Subcutaneous abdominal adipose tissue (tissue), 5 donors: Measurements from ENCODE around the gene BCORL1.

Experiments
- H3K27ac ChIP-seq: one replicate; pipeline ENCODE4 v1.7.0; 2013; ENCODE audit warnings: low read depth, mild to moderate bottlenecking, inconsistent platforms, low read length, moderate library complexity
- H3K27me3 ChIP-seq, 5 donors: one replicate each; pipeline ENCODE4 v1.7.0; 2013; ENCODE audit warnings: low read length in 5 of 5, inconsistent platforms in 1 of 5; ENCODE audit not compliant: control insufficient read depth in 5 of 5, insufficient read depth in 4 of 5
- H3K36me3 ChIP-seq, 5 donors: one replicate each; pipeline ENCODE4 v1.7.0; 2013; ENCODE audit warnings: low read length in 5 of 5; ENCODE audit not compliant: control insufficient read depth in 5 of 5, insufficient read depth in 5 of 5
- H3K4me1 ChIP-seq, 5 donors: one replicate each; pipeline ENCODE4 v1.7.0; 2013; ENCODE audit warnings: low read length in 5 of 5, mild to moderate bottlenecking in 3 of 5, moderate library complexity in 1 of 5; ENCODE audit not compliant: control insufficient read depth in 5 of 5, insufficient read depth in 5 of 5
- H3K4me3 ChIP-seq, 5 donors: one replicate each; pipeline ENCODE4 v1.7.0; 2013; ENCODE audit warnings: low read length in 5 of 5, low read depth in 1 of 5
- H3K9ac ChIP-seq, 5 donors: one replicate each; pipeline ENCODE4 v1.7.0; 2013; ENCODE audit warnings: low read length in 5 of 5, mild to moderate bottlenecking in 4 of 5, moderate library complexity in 3 of 5
- H3K9me3 ChIP-seq, 5 donors: one replicate each; pipeline ENCODE4 v1.7.0; 2013; ENCODE audit warnings: low read length in 5 of 5; ENCODE audit not compliant: control insufficient read depth in 5 of 5
- donor health status: healthy.
- donor health status: healthy.
- donor health status: healthy.
- donor health status: healthy.
- donor health status: healthy.

Gene BCORL1

DNA sequence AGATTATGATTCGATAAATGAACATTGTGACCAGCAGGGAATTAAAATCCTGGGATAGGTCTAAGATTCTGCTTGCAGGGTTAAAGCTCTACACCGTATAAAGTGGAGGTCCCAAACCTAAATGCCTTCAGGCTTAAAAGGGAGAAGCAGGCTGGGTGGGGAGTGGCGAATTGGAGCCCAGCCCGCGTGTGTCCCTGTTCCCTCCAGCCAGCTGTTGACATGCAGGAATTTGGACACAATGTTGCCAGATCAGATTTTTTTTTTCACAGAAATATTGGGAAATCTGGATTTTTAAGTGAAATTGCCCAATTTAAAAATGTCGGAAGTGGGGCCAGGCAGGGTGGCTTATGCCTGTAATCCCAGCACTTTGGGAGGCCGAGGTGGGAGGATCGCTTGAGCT, 67.4 kb downstream of the BCORL1 start:
- Histone ChIP-seq H3K27ac (no peak overlapping the region), H3K27me3 (peaks cover 0 to 8% (median 4%) of the 10 kb centered on the region in 5 donors), H3K9ac (no peak overlapping the region), H3K4me1 (peaks cover under 1 to 16% (median 9%) of the 10 kb centered on the region in 5 donors), H3K9me3 (peaks cover 0 to 5% (median 4%) of the 10 kb centered on the region in 5 donors), H3K4me3 (no peak overlapping the region), H3K36me3 (peaks cover 0 to 49% (median 34%) of the 10 kb centered on the region in 5 donors)

DNA sequence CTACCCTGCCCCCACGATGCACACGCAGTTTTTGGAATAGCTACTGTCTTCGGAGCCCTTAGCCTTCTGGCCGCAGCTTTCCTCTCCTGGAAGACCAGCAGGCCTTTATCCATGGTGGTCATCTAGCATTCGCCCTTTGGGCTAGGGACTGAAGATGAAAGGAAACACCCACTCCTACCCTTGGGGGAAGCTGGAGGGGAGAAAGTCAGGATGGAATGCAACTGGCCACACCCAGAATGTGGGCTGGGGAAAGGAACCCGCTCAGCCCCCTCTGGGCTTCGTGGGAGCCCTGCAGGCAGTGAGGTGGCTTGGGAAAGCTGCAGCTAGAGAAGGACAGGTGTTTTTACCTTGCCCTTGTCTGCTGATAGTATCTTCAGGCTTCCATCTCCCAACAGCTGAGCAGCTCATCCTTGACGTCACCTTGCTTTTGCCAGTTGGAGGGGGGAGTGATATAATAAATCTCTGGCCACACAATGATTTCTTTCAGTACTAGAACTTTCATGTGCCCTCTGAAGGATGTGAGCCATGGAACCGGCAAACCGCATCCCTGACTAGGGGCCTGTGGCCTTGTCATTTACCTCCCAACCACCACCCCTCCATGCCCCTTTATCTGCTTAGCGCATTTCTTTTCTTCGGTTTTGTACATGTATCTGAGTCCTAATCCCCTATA, 68.9 kb downstream of the BCORL1 start:
- Histone ChIP-seq H3K4me1 (peaks cover 4 to 21% (median 17%) of the 10 kb centered on the region in 5 donors), H3K9me3 (peaks cover 0 to 5% (median 4%) of the 10 kb centered on the region in 5 donors), H3K36me3 (peaks cover 0 to 61% (median 35%) of the 10 kb centered on the region in 5 donors), H3K9ac (no peak overlapping the region), H3K27ac (no peak overlapping the region), H3K27me3 (peaks cover 0 to 8% (median 4%) of the 10 kb centered on the region in 5 donors), H3K4me3 (no peak overlapping the region)

DNA sequence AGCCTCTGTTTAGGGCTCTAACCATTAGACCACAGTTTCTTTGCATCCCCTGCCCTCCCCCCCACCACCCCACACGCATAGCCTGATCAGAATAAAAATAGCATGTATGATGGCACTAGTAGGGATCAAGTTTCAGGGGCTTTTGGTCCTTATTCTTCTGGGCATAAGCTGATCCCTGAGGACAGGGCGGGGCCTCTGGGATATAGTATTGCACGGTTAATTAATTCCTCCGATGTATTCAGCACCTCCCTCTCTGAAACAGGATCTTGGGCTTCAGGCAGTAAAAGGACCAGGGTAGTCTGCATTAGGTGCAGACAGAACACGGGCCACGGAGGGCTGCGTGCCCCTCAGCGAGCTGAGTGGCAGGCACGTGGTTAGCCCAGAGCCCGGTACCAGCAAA, 70.8 kb downstream of the BCORL1 start:
- H3K4me1 ChIP-seq = peaks cover 4 to 21% (median 17%) of the 10 kb centered on the region in 5 donors
- peaks cover 0 to 8% (median 0%) of the 10 kb centered on the region in 5 donors for H3K27me3 ChIP-seq
- H3K27ac ChIP-seq = no peak overlapping the region
- no peak overlapping the region for H3K9ac ChIP-seq
- peaks cover 0 to 45% (median 30%) of the 10 kb centered on the region in 5 donors for H3K36me3 ChIP-seq
- no peak overlapping the region for H3K4me3 ChIP-seq
- H3K9me3 ChIP-seq = peaks cover 0 to 5% (median 4%) of the 10 kb centered on the region in 5 donors

DNA sequence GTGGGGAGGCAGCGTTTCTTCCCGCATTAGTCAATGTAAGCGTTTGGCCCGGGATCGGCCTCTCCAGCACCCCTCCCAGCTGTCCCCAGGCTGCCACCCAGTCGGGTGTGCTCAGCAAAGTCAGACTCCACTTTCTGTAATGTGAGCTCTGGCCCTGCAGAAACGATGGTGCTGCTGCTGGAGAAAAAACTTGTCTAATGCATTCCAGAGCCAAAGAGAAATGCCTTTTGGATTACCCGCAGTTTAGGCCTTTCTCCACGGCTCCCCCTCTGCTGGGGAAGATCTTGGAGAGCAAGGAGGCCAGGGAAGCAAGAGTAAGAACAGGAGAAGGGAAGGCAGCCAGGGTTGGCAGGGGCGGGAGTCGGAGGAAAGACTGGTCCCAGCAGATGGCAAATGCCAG, 72.7 kb downstream of the BCORL1 start:
- Histone ChIP-seq H3K27ac (no peak overlapping the region), H3K36me3 (peaks cover 0 to 38% (median 28%) of the 10 kb centered on the region in 5 donors), H3K4me3 (no peak overlapping the region), H3K27me3 (peaks cover 0 to 11% (median 2%) of the 10 kb centered on the region in 5 donors), H3K9me3 (no peaks in the 10 kb centered on the region), H3K9ac (peak overlapping the region in 1 of 5 donors; percentile 56), H3K4me1 (peaks cover 4 to 28% (median 17%) of the 10 kb centered on the region in 5 donors)

DNA sequence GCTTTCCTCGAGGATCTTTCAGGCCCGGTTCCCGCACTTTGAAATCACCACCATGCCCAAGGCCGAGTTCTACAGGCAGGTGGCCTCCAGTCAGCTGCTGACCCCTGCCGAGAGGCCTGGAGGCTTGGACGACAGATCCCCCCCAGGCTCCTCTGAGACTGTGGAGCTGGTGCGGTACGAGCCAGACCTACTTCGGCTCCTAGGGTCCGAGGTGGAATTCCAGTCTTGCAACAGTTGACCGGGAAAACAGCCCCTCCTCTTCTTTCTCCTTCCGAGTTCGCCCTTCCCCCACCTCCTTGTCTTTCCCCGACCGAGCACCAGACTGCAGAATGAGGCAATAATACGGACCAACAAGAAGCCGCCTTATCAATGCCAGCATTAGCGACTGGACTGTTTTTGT, 73.5 kb downstream of the BCORL1 start:
- H3K9ac ChIP-seq = no peak overlapping the region
- peaks cover 0 to 9% (median 2%) of the 10 kb centered on the region in 5 donors for H3K27me3 ChIP-seq
- H3K36me3 ChIP-seq = peaks cover 0 to 34% (median 24%) of the 10 kb centered on the region in 5 donors
- no peak overlapping the region for H3K4me3 ChIP-seq
- no peaks in the 10 kb centered on the region for H3K9me3 ChIP-seq
- no peak overlapping the region for H3K27ac ChIP-seq
- H3K4me1 ChIP-seq = peaks cover 4 to 24% (median 12%) of the 10 kb centered on the region in 5 donors

DNA sequence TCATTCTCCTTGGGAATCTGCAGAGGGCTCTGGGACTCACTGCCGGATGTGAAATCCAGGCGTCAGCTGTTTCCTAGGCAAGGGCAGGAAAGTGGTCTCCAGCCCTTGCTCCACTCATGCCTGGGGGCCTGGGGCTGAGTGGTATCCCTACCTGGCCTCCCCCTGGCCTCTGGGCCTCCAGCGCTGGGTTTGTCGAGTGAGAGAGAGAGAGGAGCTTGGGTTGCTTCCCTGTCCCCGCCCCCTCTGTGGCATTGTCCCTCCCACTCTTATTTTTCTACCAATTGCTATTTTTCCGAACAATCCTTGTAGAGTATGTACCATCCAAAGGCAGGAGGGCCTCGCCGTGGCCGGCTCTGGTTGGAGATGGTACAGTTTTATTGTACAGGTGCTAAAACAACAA, 74.8 kb downstream of the BCORL1 start:
- Histone ChIP-seq H3K4me1 (peaks cover 4 to 27% (median 13%) of the 10 kb centered on the region in 5 donors), H3K9me3 (no peaks in the 10 kb centered on the region), H3K27me3 (peaks cover 2 to 7% (median 2%) of the 10 kb centered on the region in 5 donors), H3K9ac (no peak overlapping the region), H3K4me3 (no peak overlapping the region), H3K27ac (no peak overlapping the region), H3K36me3 (peaks cover 0 to 25% (median 11%) of the 10 kb centered on the region in 5 donors)

DNA sequence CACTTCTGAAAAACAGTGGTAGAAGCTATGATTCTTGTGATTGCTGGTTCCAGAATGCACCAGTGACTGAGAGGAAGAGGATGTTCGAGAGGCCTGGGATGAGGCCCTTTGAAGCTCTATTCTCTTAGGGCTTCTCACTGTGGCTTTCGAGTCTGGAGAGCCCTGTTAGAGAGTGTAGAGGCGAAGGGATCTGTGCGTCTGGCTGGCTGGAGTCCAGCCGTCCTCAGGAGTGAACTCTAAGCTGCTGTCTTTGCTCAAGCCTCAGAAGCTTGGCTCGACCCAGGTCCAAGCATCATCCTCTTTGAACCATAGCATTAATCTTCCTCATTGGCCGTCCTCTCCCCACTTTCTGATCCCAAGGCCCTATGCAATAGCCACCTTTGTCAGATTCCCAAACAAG, 76.2 kb downstream of the BCORL1 start:
- no peak overlapping the region for H3K4me3 ChIP-seq
- H3K27me3 ChIP-seq = peaks cover 2 to 7% (median 5%) of the 10 kb centered on the region in 5 donors
- no peak overlapping the region for H3K9ac ChIP-seq
- H3K9me3 ChIP-seq = no peaks in the 10 kb centered on the region
- H3K36me3 ChIP-seq = peaks cover 0 to 14% (median 4%) of the 10 kb centered on the region in 5 donors
- H3K4me1 ChIP-seq = peaks cover 4 to 27% (median 13%) of the 10 kb centered on the region in 5 donors
- no peak overlapping the region for H3K27ac ChIP-seq

DNA sequence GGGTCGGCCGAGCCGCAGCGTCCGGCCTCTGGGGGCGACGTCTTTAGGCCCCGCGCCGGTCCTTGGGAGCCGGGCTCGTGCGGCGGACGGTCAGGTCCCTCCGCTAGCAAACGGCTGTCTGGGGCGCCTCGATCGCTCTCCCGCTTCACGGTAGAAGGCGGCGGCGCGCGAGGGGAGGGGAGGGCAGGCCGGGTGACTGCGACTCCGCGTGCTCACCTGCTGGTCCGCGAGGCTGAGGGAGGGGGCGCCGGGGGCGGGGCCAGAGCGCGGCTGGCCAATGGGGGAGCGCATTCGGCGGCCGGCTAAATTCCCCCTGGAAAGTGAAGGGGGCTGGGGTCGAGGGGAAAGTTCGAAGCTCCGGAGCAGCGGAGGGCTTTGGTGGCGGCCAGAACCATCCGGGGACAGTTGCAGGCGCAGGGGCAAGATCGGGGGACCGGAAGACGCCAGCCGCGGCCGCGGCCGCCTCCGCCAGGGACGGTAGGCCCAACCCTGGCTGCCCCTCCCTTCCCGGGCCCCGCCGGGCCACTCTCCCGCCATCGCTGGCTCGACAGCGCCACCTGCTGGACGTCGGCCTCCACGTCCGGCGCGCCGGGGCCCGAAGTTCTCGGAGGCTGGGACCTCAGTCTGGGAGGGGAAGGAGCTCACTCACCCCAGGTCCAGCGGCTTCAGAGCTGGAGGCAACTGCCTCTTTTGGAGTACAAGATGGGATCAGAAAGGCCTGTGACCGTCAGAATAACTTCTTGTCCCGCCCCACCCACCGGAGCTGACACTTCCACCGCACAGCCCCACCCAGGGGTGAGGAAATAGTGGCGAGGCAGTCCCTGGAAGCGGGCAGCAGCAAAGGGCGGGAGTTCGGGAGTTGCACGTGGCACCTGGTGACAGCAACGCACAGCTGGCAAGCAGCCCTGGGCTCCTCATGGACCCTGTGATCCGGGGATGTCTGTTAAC, 78.0 kb downstream of the BCORL1 start:
- H3K27me3 ChIP-seq = peaks cover 2 to 13% (median 7%) of the 10 kb centered on the region in 5 donors
- H3K27ac ChIP-seq = no peak overlapping the region
- H3K9me3 ChIP-seq = no peaks in the 10 kb centered on the region
- peak overlapping the region in 4 of 5 donors; percentile 42 to 63 (median 54) for H3K4me3 ChIP-seq
- H3K4me1 ChIP-seq = peaks cover 0 to 20% (median 12%) of the 10 kb centered on the region in 5 donors
- peak overlapping the region in 3 of 5 donors; percentile 30 to 72 (median 35) for H3K9ac ChIP-seq
- peaks cover 0 to 13% (median 9%) of the 10 kb centered on the region in 5 donors for H3K36me3 ChIP-seq

DNA sequence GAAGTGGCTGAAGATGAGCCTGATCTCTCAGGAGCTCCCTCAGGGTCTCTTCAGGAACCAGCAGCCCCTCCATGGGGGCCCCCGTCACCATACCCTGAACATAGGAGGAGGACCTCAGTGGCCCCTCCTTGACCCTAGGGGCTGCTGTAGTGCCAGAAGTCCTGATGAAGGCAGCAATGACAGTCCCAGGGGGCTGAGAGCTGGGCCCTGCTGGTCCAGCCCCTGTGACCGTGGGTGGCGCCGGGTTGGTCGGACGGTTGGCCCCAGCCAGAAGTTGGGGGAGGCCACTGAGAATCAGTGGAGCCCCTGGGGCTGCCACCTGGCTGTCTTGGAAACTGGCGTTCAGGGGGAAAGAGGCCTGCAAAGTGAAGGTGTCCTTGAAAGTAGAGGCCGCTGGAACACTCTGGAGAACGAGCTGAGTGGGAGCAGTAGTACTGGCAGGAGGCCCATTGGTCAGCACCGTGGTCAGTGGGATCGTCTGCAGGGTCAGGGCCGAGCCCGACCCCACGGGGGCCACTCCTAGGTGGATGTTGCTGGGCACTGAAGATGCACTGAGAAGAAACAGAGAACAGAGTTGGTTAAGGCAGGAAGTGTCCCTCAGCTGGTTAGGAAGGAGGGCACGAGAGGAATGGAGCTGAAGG, 84.7 kb downstream of the BCORL1 start:
- H3K9ac ChIP-seq = no peak overlapping the region
- H3K4me3 ChIP-seq = no peak overlapping the region
- no peaks in the 10 kb centered on the region for H3K4me1 ChIP-seq
- H3K36me3 ChIP-seq = peaks cover 0 to 61% (median 30%) of the 10 kb centered on the region in 5 donors
- H3K27me3 ChIP-seq = peaks cover 5 to 15% (median 8%) of the 10 kb centered on the region in 5 donors
- H3K27ac ChIP-seq = no peak overlapping the region
- no peaks in the 10 kb centered on the region for H3K9me3 ChIP-seq
